H1 (cell line): Measurements from ENCODE around the gene RNF144A. TPM values are rescaled to one million over a fixed set of nuclear protein-coding genes. Genes with fewer than 3 reads are reported as not detected.

Source experiments
- CTCF ChIA-PET: fragments of 300-600 bp; sonication (Branson Sonifier 250); formaldehyde crosslinking; loops from one replicate; lab custom pipeline; 2021; ENCODE audit not compliant: partially characterized antibody; lab: Charles Lee
- POLR2A ChIA-PET: fragments of 300-600 bp; sonication (Branson Sonifier 250); formaldehyde crosslinking; loops from one replicate; lab custom pipeline; 2021; ENCODE audit warnings: inconsistent platforms; ENCODE audit not compliant: partially characterized antibody; lab: Charles Lee
- DNase-seq, 2 experiments: peaks; one replicate each; pipeline versions ENCODE4 v3.0.0 to v3.0.0-alpha.2; 2010 to 2022; ENCODE audit warnings: low spot score in 2 of 2, low read depth in 1 of 2, mixed read lengths in 1 of 2
- FAIRE-seq: peaks from 2 replicates; lab custom pipeline; 2011; peaks lifted over from hg19 to GRCh38; lab: Jason Lieb, UNC
- H2AFZ ChIP-seq: 2 replicates; pipeline ENCODE4 v1.8.1; 2012; ENCODE audit warnings: low read length, inconsistent platforms
- H2AK5ac ChIP-seq: 2 replicates; pipeline ENCODE4 v1.6.1; 2013; ENCODE audit warnings: low read depth, low read length
- H2BK120ac ChIP-seq: replicated peaks from 2 replicates; pipeline ENCODE3; 2013; ENCODE audit warnings: low read depth, low read length, inconsistent platforms
- H2BK12ac ChIP-seq: 2 replicates; pipeline ENCODE4 v1.6.1; 2013; ENCODE audit warnings: low read depth, low read length
- H2BK15ac ChIP-seq: 2 replicates; pipeline ENCODE4 v1.6.1; 2013; ENCODE audit warnings: low read length
- H2BK20ac ChIP-seq: 2 replicates; pipeline ENCODE4 v1.6.1; 2013; ENCODE audit warnings: low read length
- H2BK5ac ChIP-seq: 2 replicates; pipeline ENCODE4 v1.6.1; 2013; ENCODE audit warnings: low read depth, low read length
- H3K14ac ChIP-seq: 2 replicates; pipeline ENCODE4 v1.6.1; 2013; ENCODE audit warnings: inconsistent platforms; ENCODE audit not compliant: insufficient read length
- H3K18ac ChIP-seq: 2 replicates; pipeline ENCODE4 v1.6.1; 2013; ENCODE audit warnings: low read length; ENCODE audit errors: extremely low read depth
- H3K23ac ChIP-seq: 2 replicates; pipeline ENCODE4 v1.6.1; 2013; ENCODE audit warnings: inconsistent platforms; ENCODE audit not compliant: insufficient read length
- H3K23me2 ChIP-seq: 2 replicates; pipeline ENCODE4 v1.6.1; 2013; ENCODE audit warnings: low read depth, low read length
- H3K27ac ChIP-seq: 2 replicates; pipeline ENCODE4 v1.6.1; 2011; ENCODE audit warnings: low read depth, low read length, inconsistent platforms
- H3K27me3 ChIP-seq, 4 experiments: replicated peaks in 1 of 4; 1 replicate in 1 of 4; 2 replicates in 3 of 4; pipeline versions ENCODE4 v1.6.1 to v1.8.1; 2011 to 2013; ENCODE audit warnings: low read length in 3 of 4, mild to moderate bottlenecking in 3 of 4, inconsistent platforms in 2 of 4, mixed read lengths in 2 of 4, moderate library complexity in 1 of 4; ENCODE audit not compliant: control insufficient read depth in 3 of 4, insufficient read depth in 3 of 4; ENCODE audit errors: extremely low read depth in 1 of 4
- H3K36me3 ChIP-seq, 4 experiments: 2 replicates each; pipeline versions ENCODE4 v1.6.1 to v1.8.1; 2011 to 2013; ENCODE audit warnings: mild to moderate bottlenecking in 4 of 4, low read length in 3 of 4, moderate library complexity in 2 of 4, control low read depth in 1 of 4, inconsistent platforms in 1 of 4; ENCODE audit not compliant: insufficient read depth in 4 of 4, control insufficient read depth in 2 of 4
- H3K4ac ChIP-seq: replicated peaks from 2 replicates; pipeline ENCODE3; 2013; ENCODE audit warnings: low read length, low read depth, mixed read lengths, inconsistent platforms; ENCODE audit not compliant: insufficient read length
- H3K4me1 ChIP-seq, 4 experiments: replicated peaks in 1 of 4; 1 replicate in 1 of 4; 2 replicates in 3 of 4; pipeline versions ENCODE4 v1.6.1 to v1.8.1; 2011 to 2013; ENCODE audit warnings: low read length in 3 of 4, inconsistent platforms in 2 of 4, mixed read lengths in 1 of 4; ENCODE audit not compliant: insufficient read depth in 4 of 4, control insufficient read depth in 3 of 4
- H3K4me2 ChIP-seq, 2 experiments: 2 replicates each; pipeline versions ENCODE4 v1.6.1 to v1.8.1; 2011 to 2013; ENCODE audit warnings: low read depth in 2 of 2, low read length in 2 of 2, control low read depth in 1 of 2, inconsistent platforms in 1 of 2, mild to moderate bottlenecking in 1 of 2; ENCODE audit not compliant: insufficient read depth in 1 of 2
- H3K4me3 ChIP-seq, 4 experiments: fragments of 200-600, 300-600 bp in 1 of 4; sonication (generic), shearing (Covaris generic), sonication (Bioruptor Twin) in 1 of 4; 2 replicates each; pipeline versions ENCODE4 v1.5.1 to v1.8.1; 2011 to 2016; ENCODE audit warnings: low read length in 4 of 4, low read depth in 3 of 4, control low read depth in 2 of 4, inconsistent platforms in 2 of 4, mild to moderate bottlenecking in 2 of 4, mixed read lengths in 1 of 4, moderate library complexity in 1 of 4; ENCODE audit not compliant: insufficient read depth in 2 of 4; ENCODE audit errors: extremely low read depth in 1 of 4
- H3K56ac ChIP-seq: replicated peaks from 2 replicates; pipeline ENCODE3; 2013; ENCODE audit warnings: low read depth, mild to moderate bottlenecking, mixed read lengths, low read length, inconsistent platforms; ENCODE audit not compliant: insufficient read length
- H3K79me1 ChIP-seq: 2 replicates; pipeline ENCODE4 v1.6.1; 2013; ENCODE audit warnings: low read depth, low read length, control low read depth
- H3K79me2 ChIP-seq, 2 experiments: 2 replicates each; pipeline versions ENCODE4 v1.6.1 to v1.8.1; 2012 to 2013; ENCODE audit warnings: low read length in 2 of 2, mild to moderate bottlenecking in 2 of 2, inconsistent platforms in 1 of 2; ENCODE audit not compliant: insufficient read depth in 2 of 2, control insufficient read depth in 1 of 2
- H3K9ac ChIP-seq, 4 experiments: replicated peaks in 1 of 4; 1 replicate in 1 of 4; 2 replicates in 3 of 4; pipeline versions ENCODE4 v1.6.1 to v1.8.1; 2011 to 2013; ENCODE audit warnings: low read depth in 3 of 4, low read length in 3 of 4, control low read depth in 2 of 4, mild to moderate bottlenecking in 2 of 4, moderate library complexity in 2 of 4, inconsistent platforms in 1 of 4; ENCODE audit errors: extremely low read depth in 1 of 4
- H3K9me3 ChIP-seq, 2 experiments: 2 replicates each; pipeline versions ENCODE4 v1.6.1 to v1.8.1; 2012 to 2013; ENCODE audit warnings: mild to moderate bottlenecking in 2 of 2, moderate library complexity in 2 of 2, control low read depth in 1 of 2, inconsistent platforms in 1 of 2, low read depth in 1 of 2, low read length in 1 of 2, mixed read lengths in 1 of 2; ENCODE audit not compliant: insufficient read depth in 2 of 2
- H4K20me1 ChIP-seq, 2 experiments: replicated peaks in 1 of 2; 2 replicates each; pipeline versions ENCODE3 to v1.8.1; 2011 to 2013; ENCODE audit warnings: inconsistent platforms in 2 of 2, low read length in 2 of 2, mild to moderate bottlenecking in 1 of 2; ENCODE audit not compliant: insufficient read depth in 2 of 2, control insufficient read depth in 1 of 2
- H4K5ac ChIP-seq: 2 replicates; pipeline ENCODE4 v1.6.1; 2013; ENCODE audit warnings: low read length, low read depth, mixed read lengths, inconsistent platforms; ENCODE audit not compliant: insufficient read length
- H4K8ac ChIP-seq: 2 replicates; pipeline ENCODE4 v1.8.0; 2013; ENCODE audit warnings: mild to moderate bottlenecking, moderate library complexity, low read length, inconsistent platforms; ENCODE audit not compliant: insufficient read depth; ENCODE audit errors: extremely low read depth
- H4K91ac ChIP-seq: replicated peaks from 2 replicates; pipeline ENCODE3; 2013; ENCODE audit warnings: low read length, mixed read lengths, inconsistent platforms; ENCODE audit not compliant: insufficient read length
- JUND ChIP-seq: IDR thresholded peaks from 2 replicates; pipeline ENCODE4 v1.6.1; 2011; ENCODE audit warnings: mild to moderate bottlenecking, improper control_type of control experiment, low read length
- KDM5A ChIP-seq: fragments of 200-600 bp; IDR thresholded peaks from 2 replicates; pipeline ENCODE4 v1.7.1; 2012; ENCODE audit warnings: mild to moderate bottlenecking, low read length, inconsistent platforms, mixed read lengths
- NRF1 ChIP-seq: IDR thresholded peaks from 2 replicates; pipeline ENCODE4 v1.6.1; 2011; ENCODE audit warnings: mild to moderate bottlenecking, low read depth, low read length, improper control_type of control experiment
- SAP30 ChIP-seq: fragments of 300-600 bp; sonication (generic); IDR thresholded peaks from 2 replicates; pipeline ENCODE4 v1.7.1; 2012; ENCODE audit warnings: low read length, moderate library complexity, mild to moderate bottlenecking, inconsistent platforms; ENCODE audit not compliant: insufficient read depth, insufficient replicate concordance
- TAF1 ChIP-seq: IDR thresholded peaks from 2 replicates; pipeline ENCODE4 v1.6.1; 2011; ENCODE audit warnings: mild to moderate bottlenecking, low read depth, low read length
- TEAD4 ChIP-seq: IDR thresholded peaks from 2 replicates; pipeline ENCODE4 v1.6.1; 2012; ENCODE audit warnings: low read depth, low read length, inconsistent platforms, mixed read lengths
- WGBS, 2 experiments: shearing (Covaris generic) in 1 of 2; methylation state at CpG; one replicate each; pipeline versions ENCODE4 v1.1.6 to v1.1.7; 2013 to 2015; ENCODE audit warnings: low lambda C conversion rate in 2 of 2, mixed read lengths in 2 of 2, inconsistent platforms in 1 of 2, low coverage in 1 of 2, missing lambda C conversion rate in 1 of 2; ENCODE audit not compliant: insufficient replicate concordance in 2 of 2, insufficient coverage in 1 of 2, insufficient read length in 1 of 2; ENCODE audit errors: extremely low coverage in 1 of 2, missing lambda C conversion rate in 1 of 2; 5-methylcytosine and 5-hydroxymethylcytosine counted together
- polyA plus RNA-seq, 7 experiments: library from polyadenylated mRNA; depleted of rRNA in 3 of 7; stranded (reverse) in 5 of 7; unstranded in 2 of 7; fragments of >200 nt in 5 of 7; fragments of 200-250 nt in 2 of 7; gene quantifications; 1 replicate in 5 of 7; 2 replicates in 1 of 7; 4 replicates in 1 of 7; pipeline versions ENCODE4 v1.2.1 to v1.2.3, GENCODE V29; 2011 to 2013; ENCODE audit warnings: missing spikeins in 2 of 7, mixed read lengths in 2 of 7
- total RNA-seq: library from RNA; stranded (reverse); fragmentation: NEBNext Ultra II Directional; extraction: Animal tissue kit (Norgen Biotek cat#: 25700); gene quantifications from 2 replicates; pipeline ENCODE4 v1.2.1, GENCODE V29; 2021
- TF ChIP-seq, protein P1 (sequence below): IDR thresholded peaks from 2 replicates; pipeline ENCODE4 v1.6.1; 2012; ENCODE audit warnings: inconsistent platforms
- TF ChIP-seq, protein P2 (sequence below): IDR thresholded peaks from 2 replicates; pipeline ENCODE4 v1.6.1; 2012; ENCODE audit warnings: inconsistent platforms

Gene RNF144A
- total and polyA plus RNA-seq, 2 of the 8 experiments (the other 6 are each of a cell fraction or from before 2014, with no cell fraction given) = 14.0 to 15.0 TPM

DNA sequence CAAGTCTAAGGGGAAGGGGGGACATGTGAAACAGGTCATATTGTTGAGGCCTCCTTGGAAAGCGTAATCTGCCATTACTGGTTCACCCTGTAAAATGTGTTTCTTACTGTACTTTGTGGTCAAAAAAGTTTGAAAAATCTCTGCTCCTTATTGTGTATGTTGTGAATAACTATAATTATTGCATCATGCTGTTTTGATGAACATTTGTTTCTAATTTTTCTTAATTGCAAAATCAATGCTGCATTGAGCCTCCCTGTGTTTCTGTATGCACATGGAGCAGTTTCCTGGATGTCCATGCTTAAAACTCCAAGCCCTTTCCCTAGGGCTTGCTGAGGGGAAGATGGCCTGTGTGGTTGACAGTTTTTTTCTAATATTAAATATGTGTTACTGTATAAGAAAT lies 158.6 kb downstream of the RNF144A start:
- Histone ChIP-seq H4K5ac (no peak overlapping the region), H4K8ac (no peak overlapping the region), H2BK15ac (no peak overlapping the region), H3K79me2 (no peaks in the 10 kb centered on the region), H3K36me3 (no peaks in the 10 kb centered on the region), H3K9me3 (no peaks in the 10 kb centered on the region), H3K9ac (no peak overlapping the region), H2BK20ac (no peak overlapping the region), H3K4me2 (no peak overlapping the region), H3K23ac (no peak overlapping the region), H3K4me1 (no peaks in the 10 kb centered on the region), H3K4ac (no peak overlapping the region), H3K56ac (no peak overlapping the region), H3K79me1 (no peaks in the 10 kb centered on the region), H3K23me2 (no peaks in the 10 kb centered on the region), H4K20me1 (no peaks in the 10 kb centered on the region), H3K27ac (no peak overlapping the region), H4K91ac (no peak overlapping the region), H2BK12ac (no peak overlapping the region), H2BK120ac (no peak overlapping the region), H3K14ac (no peak overlapping the region), H3K27me3 (no peaks in the 10 kb centered on the region), H2AFZ (no peak overlapping the region), H2BK5ac (no peak overlapping the region), H3K4me3 (no peak overlapping the region), H2AK5ac (no peak overlapping the region), H3K18ac (no peak overlapping the region)
- DNase-seq (no peak), FAIRE-seq (no peak)
- WGBS, 2 experiments = 86% methylated on average over 1 of the region's 1 CpG; no CpG with 5 or more reads in 1 of the 2 experiments
- ChIA-PET CTCF (no interaction called here), POLR2A (no interaction called here)
- TF ChIP-seq, protein P1, sequence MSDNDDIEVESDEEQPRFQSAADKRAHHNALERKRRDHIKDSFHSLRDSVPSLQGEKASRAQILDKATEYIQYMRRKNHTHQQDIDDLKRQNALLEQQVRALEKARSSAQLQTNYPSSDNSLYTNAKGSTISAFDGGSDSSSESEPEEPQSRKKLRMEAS = no peak
- TF ChIP-seq NRF1 (no peak), SAP30 (no peak), JUND (no peak), TEAD4 (no peak), TAF1 (no peak), KDM5A (no peak)
- TF ChIP-seq, protein P2, sequence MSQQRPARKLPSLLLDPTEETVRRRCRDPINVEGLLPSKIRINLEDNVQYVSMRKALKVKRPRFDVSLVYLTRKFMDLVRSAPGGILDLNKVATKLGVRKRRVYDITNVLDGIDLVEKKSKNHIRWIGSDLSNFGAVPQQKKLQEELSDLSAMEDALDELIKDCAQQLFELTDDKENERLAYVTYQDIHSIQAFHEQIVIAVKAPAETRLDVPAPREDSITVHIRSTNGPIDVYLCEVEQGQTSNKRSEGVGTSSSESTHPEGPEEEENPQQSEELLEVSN = no peak
